NCI-H2081 treated with DMSO at 0.1 percent for 48 hours (cell line): ENCODE measurements around the gene IGFBP7.

Source experiments
- DNase-seq: peaks from one replicate; lab custom pipeline; 2025; lab: John Stamatoyannopoulos, UW

Gene IGFBP7

DNA sequence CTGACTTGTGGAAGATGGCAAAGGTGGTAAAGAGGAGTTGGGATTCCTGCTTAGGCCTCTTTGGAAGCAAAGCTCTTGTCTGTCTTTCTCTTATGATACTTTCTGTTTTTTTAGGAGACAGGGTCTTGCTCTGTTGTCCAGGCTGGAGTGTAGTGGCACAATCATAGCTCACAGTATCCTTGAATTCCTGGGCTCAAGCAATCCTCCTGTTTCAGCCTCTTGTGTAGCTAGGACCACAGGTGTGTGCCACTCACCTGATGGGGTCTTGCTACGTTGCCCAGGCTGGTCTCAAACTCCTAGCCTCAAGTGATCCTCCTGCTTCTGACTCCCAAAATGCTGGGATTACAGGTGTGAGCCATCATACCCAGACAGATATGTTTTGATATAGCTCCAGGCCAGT lies 19.3 kb upstream of the IGFBP7 start:
- no peak for DNase-seq

DNA sequence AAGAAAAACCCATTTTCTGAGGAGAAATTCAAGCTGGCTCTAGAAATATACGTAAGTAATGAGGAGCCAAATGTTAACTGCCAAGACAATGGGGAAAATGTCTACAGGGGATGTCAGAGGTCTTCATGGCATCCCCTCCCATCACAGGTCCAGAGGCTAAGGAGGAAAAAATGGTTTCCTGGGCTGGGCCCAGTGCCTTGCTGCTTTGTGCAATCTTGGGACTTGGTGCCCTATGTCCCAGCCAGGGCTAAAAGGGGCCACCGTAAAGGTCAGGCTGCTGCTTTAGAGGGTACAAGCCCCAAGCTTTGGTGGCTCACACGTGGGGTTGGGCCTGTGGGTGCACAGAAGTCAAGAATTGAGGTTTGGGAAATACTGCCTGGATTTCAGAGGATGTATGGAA lies 17.2 kb upstream of the IGFBP7 start:
- DNase-seq = no peak

DNA sequence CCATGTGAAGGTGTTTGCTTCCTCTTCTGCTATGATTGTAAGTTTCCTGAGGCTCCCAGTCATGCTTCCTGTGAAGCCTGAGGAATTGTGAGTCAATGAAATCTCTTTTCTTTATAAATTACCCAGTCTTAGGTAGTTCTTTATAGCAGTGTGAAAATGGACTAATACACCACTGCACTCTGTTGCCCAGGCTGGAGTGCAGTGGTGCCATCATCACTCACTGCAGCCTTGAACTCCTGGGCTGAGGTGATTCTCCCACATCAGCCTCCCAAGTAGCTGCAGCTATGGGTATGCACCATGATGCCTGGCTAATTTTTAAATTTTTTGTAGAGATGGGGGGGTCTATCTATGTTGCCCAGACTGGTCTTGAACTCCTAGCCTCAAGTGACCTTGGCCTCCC lies 15.8 kb upstream of the IGFBP7 start:
- no peak for DNase-seq

DNA sequence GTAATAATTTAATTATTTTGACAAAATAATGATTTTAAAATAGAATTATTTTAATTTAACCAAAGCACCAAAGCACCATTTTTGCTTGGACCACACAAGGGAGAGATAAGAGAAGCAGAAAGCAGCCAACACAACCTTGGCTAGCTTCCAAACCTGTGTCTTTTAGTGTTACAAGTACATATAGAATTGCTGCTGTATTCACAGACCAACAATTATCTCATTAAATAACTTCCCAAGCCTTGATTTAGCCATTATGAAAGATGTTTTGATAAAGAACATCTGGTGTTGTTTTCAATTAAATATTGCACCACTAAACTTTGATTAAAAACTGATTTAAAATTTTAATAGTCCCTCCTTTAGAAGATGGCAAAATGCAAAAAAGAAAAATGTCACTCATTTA lies 14.0 kb upstream of the IGFBP7 start:
- DNase-seq = no peak

DNA sequence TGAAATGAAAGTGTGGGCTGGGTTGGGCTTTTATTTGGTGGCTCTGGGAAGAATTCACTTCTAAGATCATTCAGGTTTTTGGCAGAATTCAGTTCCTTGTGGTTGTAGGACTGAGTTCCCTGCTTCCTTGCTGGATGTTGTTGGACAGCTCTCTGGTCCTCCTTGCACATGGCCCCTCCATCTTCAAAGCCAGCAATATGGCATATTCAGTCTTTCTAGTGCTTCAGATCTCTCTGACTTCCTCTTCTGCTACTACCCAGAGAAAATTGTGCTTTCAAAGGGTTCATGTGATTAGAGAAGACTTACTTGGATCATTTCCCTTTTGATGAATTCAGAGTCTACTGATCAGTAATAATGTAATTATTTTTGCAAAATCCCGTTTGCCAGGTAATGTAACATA lies 12.8 kb upstream of the IGFBP7 start:
- no peak for DNase-seq

DNA sequence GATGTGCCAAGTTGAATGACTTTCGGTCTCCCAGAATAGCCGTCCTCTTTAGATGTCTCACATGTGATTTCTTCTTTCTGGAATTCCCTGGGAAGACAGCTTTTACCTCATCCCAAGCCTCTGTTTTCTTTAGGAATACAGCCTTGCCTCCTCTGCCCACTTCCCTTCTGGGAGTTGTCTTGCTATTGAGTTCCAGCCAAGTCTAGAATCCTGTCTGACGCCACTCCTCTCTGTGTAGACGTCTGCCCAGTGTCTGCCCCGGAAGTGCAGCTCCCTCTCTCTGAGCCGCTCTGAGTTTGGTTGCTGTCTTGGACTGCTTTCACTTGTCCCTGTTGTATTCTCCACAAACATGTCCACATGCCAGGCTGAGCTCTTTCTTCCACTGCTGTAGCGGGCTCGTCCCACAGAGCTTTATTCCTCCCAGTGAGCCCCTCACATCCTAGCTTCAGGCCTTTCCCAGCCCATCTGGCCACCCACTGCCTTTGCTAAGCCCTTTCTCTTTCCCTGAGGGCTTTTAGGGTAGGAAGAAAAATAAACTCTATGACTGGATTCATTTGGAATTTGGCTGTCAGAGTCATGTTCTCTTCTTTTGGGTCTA lies 9.0 kb upstream of the IGFBP7 start:
- no peak for DNase-seq

DNA sequence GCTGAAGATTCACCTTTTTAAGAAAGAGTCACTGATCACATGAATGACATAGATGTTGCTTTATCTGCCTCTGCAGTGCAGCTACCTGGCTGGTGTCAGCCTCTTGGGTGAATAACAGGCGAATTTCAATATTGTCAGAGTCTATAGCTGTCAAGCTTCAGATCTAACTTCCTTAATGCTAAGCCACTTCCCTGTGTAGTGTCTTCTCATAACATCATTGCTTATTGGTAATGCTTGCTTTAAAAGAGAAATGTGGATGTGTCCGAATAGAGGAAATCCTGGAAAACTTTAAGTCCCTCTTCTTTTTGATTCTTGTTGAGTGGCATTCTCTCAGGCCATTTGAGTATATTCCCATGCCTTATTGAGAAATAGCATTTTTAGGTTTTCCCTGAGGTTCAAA lies 7.3 kb upstream of the IGFBP7 start:
- DNase-seq = no peak

DNA sequence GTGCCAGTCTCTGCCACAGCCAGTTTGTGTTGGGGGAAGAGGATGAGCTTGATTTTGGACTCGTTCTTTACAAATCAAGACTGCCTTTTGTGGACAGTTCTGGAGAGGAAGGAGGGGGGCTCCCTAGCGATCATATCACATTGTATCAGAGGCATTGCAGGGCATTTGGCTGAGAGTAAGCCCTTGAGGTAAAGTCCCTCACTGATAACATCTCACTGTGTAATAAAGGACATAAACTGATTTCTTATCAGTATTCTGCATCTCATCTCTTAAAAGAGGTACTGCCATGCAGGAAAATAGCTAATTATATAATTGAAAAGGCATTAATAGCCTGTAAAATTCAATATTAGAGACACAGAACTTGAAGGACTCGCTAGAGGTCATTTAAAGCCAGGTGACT lies 6.1 kb upstream of the IGFBP7 start:
- DNase-seq = no peak

DNA sequence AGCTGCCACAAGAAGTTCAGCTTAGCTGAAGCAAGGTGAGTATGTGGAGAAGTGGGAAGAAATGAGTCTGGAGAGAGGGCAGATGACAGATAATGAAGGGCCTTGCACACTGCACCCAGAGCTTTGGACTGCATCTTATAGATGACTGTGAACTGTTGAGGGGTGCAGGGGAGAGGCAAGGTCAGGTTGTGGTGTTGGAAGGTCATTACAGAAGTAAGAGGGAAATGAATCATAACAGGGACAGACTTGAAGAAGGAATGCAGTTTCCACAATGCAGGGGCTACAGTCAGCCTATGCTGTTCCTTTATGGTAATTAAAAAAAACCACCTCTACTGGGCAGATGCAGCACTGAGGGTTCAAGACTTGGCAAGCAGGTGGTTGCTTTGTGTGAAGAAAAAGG lies 4.8 kb upstream of the IGFBP7 start:
- DNase-seq = no peak

DNA sequence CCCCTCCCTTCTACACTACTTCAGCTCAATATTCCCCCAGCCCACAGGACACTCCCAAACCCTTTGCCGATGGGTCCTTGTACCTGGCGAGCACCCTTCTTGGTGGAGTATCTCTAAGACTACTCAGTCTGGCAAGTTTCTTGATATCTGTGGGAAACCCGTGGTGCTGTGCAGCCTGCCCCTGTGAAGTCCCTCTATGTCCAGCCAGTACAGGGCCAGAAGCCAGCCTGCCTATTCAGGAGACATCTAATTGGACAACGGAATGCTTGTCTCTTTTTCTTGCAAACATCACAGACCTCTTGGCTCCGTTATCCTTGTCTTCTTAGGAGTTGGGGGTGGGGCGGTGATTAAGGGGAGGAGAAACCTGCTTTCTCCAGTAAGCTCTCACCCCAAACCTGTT lies 3.7 kb upstream of the IGFBP7 start:
- DNase-seq = no peak

DNA sequence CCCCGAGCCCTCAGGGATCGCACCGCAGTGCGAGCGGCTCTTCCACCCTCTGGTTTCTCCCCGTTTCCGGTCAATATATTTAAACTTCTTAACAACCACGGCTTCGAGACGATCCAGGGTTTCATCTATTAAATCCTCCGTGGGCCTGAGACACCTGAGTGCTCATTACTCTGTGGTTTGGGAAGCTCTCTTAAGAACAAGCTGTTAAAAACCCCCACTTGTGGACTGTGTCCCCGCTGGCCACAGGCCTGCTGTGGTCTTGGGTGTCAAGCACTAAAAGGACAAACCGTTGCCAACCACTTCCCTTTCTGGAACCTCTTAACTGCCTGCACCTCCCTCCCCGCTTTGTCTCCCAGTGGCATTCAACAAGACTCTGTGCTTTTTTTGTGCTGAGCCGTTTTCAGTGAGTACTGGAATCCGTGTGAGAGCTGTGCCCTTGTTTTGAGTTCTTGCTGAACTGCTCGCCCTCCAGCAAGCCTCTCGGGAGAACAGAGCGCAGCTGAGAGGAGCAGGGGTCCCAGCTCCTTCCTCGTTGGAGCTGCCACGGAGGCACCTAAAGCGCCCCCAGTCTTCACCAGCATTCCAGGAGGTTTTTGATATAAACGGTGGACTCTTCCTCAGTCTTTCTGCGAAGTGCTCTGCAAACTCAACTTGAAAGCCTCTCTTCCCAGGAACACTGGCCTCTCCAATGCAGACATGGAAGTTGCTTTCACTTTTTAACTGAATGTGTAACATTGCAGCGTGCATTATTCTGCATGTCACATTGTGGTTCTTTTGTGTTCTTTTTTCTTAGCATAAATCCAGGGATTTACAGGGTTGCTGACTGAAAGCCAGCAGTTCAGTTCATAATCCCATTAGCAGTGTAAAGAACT lies 691 bp upstream of the IGFBP7 start:
- no peak for DNase-seq

DNA sequence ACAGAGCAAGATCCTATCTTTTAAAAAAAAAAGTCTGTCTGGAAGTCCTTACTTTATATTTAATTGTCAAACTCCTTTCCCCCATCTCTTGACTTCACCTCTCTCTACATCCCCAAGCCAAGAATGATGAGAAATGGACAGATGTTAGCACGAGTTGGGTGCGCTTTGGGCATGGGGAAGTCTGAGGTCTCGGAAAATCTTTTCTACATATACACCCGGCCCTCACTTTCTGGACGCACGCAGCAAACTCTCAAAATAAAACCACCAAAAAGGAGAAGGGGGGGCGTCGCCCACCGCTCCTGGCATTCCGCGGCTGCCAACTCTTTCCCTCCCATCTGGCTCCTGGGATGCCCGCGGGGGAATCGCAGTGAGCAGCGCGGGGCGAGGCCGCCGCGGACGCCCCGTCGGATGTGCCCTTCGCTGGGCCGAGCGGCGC lies 756 bp downstream of the IGFBP7 start:
- no peak for DNase-seq

DNA sequence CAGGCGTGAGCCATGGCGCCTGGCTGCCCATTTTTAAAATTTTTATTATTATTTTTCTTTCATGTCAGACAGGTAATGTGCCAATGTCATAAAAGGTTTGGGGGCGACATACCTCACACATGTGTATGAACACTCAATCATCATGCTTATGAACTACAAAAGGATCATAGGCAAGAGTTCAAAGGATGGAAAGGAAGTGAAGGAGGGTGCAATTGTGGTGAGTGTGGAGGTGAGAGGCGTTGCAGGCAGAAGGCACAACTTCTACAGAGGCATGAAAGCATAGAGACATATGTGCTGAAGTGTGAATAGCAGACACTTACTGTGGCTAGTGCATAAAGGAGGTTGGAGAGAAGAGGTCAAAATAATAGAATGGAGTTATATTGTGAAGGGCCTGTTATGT lies 4.0 kb downstream of the IGFBP7 start:
- no peak for DNase-seq

DNA sequence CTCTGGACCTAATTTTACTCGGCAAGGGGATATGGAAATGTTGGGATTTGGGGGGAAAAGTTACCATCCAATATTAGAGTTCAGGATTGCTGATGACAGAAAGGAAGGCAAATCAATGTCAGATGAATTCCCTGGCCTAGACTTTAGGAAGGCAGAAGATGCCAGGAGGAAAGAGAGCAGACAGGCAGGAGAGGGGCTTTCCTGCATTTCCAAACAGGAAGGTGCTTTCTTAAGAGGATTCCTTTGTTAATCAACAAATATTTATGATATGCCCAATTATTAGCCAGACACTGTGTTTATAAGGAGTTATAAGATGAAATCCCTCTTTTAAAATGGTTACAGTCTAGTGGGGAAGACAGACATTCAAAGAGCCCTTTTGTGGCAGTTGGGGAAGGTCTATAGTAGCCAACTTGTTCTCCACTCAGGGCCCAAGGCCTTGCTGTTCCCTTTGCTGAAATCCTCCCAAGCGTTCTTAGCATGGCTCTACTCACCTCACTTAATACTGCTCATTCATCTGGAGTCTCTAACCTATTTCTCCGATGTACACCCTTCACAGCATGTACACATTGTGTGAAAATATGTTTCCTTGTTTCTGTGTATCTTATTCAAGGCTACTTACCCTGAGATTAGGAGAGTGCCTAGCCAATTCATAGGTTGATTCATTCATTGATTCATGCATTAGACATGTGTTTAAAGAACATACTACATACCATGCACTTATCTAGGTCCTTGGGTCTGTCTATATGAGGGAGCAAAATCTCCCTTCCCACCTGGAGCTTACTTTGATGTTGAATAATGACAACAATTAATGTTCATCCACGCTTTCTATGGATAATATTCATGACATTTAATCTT lies 5.3 kb downstream of the IGFBP7 start:
- DNase-seq = no peak

DNA sequence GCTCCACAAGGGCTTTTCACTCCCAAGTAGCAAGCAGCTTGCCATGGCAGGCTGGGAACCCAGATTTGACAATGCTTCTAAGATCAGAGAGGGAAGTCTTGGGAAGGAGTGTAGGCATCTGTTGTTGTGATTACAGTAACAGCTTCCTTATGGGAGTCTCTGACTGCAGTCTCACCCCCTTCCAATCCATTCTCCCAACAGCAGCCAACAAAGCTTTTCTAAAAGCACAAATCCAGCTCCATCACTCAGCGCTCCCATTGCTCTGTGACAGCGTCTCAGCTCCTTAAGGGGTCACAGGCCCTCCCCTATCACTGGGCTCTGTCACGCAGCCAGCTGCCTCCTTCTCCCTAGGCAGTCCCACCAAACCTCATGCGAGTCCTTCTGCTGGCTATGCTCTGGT lies 7.1 kb downstream of the IGFBP7 start:
- no peak for DNase-seq

DNA sequence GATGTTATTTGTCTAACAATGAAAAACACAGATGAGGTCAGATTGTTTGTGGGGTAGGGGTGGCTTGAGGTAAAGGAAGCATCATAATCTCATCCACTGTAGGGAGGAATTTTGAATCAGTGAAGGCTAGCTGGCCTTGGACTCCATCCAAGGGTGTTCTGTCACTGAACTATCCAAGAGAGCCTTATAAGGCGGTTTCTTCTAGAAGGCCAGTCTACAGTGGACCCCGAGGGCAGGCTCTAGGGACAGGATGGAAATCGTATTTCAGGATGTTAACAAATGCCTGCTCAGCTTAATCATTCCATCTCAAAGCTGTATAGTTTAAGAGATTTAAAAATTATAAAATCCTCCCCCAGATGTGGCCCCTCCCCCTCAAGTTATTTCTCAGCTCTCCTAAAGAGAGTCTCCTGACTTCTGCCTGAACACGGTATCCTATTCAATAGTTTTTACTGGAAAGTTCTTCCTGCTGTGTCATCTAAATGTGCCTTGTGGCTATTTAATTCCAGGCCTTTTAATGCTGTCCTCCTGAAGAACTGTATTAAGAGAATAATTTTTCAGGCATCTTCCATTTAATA lies 8.0 kb downstream of the IGFBP7 start:
- DNase-seq = no peak

DNA sequence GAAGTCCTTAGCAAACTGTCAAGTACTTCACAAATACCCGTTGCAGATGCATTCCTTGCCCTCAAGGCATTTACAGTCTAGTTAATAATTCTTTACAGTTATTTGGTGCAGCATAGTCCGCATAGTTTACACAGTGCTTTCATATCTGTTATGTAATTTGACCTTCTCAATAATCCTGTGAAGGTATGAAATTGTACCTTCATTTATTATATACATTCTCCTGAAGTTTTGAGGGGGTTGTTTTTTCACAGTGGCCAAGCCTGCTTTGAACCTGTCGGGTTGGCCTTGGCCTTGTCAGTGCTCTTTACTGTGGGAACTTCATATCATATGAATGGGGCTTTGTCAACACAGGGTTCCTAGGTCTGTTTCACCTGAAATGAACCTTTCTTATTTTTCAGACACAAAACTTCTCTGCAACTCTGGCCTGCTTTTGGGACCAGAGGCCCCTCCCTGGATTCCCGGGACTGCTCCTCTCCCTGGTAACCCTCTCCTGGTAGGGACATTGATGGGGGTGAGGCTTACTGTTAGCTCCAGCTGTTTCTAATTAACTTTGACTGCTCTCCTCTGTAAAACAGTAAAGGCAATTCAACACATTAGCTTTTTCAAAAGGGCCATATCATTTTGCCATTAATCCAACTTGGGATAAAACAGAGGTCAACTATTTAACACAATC lies 9.1 kb downstream of the IGFBP7 start:
- DNase-seq = no peak

DNA sequence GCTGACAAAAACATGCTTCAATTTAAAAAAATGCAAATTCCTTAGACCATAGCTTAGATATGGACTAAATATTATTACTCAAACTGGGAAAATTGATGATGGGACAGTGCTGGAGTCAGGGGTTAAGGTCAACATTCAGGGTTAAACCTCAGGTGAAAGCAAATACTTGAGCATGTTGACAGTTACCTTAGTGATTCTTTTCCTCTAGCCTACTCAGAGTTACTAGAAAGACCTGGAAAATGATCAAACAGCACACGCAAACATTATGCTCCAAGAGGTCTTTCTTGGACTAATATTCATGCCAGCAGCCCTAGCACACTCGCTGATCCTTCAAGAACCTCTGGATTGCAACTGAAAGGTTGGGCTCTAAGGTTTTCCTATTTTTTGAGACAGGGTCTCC lies 10.8 kb downstream of the IGFBP7 start:
- no peak for DNase-seq

DNA sequence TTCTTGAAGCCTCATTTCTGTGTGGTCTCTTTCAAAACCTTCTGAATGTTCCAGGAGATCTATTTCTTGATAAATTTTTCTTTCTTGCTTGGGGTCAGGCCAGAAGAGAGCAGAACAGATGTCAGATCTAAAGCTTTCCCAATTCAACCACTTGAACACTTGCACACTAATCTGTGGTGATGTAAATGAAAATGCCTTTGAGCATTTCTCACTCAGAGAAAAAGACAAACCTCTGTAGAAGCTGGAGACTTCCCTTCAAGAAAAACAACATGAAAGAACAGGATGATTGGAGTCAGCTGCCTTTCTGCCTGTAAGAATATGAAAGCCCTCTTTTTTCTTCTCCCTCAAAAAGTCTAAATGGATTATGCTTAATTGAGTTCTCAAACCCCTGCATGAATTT lies 11.2 kb downstream of the IGFBP7 start:
- DNase-seq = no peak

DNA sequence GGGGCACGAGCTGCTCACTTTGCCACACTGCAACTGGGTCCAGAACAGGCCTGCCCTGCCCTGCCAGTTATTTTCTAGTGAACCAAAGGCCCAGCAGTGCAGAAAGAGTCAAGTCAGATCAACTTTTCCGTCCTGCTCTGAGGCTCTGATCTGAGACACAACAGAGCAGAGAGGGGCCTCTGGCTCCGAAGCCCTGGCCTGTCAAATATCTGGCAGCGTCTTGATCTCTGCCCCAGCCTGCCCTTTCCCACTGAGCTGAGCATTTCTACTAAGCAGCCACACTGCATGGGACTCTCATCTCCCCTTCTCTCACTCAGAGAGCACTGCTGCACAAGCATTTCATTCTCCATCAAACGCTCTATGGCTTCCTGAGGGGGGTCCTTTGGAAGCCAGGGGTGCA lies 11.8 kb downstream of the IGFBP7 start:
- DNase-seq = no peak

DNA sequence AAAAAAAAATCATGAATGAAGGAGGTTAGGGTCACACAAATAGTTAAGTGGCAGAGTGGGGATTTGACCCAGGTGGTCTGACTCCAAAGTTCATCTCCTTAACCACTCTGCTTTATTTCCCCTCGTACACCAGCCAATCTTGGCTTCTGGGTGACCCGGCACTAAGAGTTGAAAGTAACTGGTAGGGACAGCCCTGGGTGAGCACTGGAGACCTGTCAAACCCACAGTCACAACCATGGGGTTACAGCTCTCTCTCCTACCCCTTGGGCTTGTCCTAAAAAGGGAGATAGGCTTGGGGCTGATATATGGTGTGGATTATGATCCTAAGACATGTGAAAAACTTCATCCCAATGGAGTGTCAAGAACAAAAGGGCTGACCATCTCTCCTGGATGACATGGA lies 12.5 kb downstream of the IGFBP7 start:
- no peak for DNase-seq

DNA sequence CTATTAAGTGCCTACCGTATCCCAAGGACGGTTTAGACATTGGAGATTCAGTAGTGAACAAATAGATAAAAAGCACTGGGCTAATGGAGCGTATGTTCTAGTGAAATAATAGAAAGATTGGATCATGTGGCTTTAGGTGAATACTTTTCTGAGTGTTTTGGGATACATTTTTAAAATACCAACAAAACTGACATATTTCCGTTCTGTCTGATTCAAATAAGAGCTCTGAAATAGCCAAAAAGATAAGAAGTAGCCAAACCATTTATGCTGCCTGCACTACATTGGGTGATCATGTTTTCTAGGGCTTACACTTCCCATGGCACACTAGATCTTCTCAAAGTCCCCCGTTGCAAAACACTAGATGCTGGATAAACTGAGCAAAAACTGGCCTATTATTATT lies 14.2 kb downstream of the IGFBP7 start:
- no peak for DNase-seq
